Subcutaneous adipose tissue (tissue), 4 donors: ENCODE results near the gene NAB1. TPM values are rescaled to one million over a fixed set of nuclear protein-coding genes. Genes with fewer than 3 reads are reported as not detected.

Experiments
- total RNA-seq, 4 donors: library from RNA; depleted of rRNA; stranded (reverse); fragments of >200 nt; gene quantifications; one replicate each; pipeline ENCODE4 v1.1.0, GENCODE V29; 2016
- TF ChIP-seq, protein P1 (sequence below): fragments of 450-650 bp; IDR thresholded peaks from one replicate; pipeline ENCODE4 v1.5.1; 2016; ENCODE audit warnings: low read depth, mild to moderate bottlenecking, control low read depth, antibody characterized with exemption, moderate library complexity

Gene NAB1
- total RNA-seq, 4 donors from 2014 or later: 45.2 to 60.1 (median 56.3) TPM

GRCh38 chr2:190634381-190634780 is 14.5 kb upstream of the NAB1 start:
- TF ChIP-seq, protein P1, sequence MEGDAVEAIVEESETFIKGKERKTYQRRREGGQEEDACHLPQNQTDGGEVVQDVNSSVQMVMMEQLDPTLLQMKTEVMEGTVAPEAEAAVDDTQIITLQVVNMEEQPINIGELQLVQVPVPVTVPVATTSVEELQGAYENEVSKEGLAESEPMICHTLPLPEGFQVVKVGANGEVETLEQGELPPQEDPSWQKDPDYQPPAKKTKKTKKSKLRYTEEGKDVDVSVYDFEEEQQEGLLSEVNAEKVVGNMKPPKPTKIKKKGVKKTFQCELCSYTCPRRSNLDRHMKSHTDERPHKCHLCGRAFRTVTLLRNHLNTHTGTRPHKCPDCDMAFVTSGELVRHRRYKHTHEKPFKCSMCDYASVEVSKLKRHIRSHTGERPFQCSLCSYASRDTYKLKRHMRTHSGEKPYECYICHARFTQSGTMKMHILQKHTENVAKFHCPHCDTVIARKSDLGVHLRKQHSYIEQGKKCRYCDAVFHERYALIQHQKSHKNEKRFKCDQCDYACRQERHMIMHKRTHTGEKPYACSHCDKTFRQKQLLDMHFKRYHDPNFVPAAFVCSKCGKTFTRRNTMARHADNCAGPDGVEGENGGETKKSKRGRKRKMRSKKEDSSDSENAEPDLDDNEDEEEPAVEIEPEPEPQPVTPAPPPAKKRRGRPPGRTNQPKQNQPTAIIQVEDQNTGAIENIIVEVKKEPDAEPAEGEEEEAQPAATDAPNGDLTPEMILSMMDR: no peak

DNA sequence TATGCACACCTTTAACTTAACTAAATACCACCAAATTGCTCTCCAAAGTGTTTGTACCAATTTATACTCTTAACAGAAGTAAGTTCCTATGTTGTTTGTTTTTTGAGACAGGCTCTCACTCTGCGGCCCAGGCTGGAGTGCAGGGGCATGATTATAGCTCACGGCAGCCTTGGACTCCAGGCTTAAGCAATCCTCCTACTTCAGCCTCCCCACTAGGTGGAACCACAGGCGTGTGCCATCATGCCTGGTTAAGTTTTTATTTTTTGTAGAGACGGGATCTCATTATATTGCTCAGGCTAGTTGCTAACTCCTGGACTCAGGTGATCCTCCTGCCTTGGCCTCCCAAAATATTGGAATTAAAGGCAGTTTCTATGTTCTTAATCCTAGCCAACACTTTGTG is 13.1 kb upstream of the NAB1 start:
- TF ChIP-seq, protein P1: no peak

DNA sequence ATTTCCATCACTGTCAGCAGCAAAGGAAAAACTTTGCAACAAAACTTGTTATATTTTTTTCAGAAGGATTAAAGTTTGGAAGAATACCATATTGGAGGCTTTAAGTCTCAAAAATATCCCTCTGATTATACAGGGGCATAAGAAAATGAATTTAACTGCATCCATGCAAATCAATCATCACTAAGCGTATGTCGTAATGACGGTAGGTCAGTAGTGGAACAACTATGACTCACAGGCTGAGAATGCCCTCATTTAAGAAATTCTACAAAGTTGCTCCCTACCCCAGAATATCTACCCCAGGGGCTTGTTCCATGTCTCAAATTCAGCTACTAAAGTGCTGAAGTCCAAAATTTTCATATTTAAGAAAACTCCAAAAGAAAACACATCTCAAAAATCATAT is 12.5 kb upstream of the NAB1 start:
- TF ChIP-seq, protein P1: no peak

- TF ChIP-seq, protein P1: no peak
Observed at GRCh38 chr2:190637281-190637734, 11.6 kb upstream of the NAB1 start.

DNA sequence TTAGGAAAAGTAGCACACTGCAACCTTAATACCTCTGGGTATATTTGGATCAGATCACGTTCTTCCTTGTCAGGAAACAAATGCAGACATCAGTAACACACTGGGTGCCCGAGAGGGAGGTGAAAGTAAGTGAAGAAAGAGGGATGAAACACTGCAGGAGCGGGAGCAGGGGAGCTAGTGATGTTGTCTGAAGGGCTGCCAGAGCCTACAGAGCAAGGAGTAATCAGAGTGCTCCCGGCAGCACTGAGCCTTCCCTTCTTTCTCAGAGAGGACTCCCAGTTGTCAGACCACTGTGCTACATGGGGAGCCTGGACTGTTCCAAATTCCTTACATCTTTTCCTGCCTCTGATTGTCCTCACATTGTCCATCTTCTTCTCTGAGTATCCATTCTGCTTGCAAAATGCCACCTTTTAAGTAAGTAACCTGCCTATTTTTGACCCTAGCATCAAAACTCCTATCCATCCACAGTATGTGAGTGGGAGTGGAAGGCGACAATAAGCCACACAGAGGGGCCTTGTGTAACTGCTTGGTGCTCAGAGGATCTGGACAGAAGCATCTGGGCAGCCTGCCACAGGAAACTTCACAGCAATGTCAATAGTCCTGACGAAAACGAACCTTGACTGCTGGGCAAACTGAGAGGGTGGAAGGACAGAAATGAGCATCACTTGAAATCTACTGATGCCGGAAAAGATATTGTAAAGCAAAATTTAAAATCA is 10.8 kb upstream of the NAB1 start:
- TF ChIP-seq, protein P1: no peak

- TF ChIP-seq, protein P1: no peak
Observed at GRCh38 chr2:190640117-190640516, 8.8 kb upstream of the NAB1 start.

GRCh38 chr2:190641469-190641868 is 7.4 kb upstream of the NAB1 start:
- TF ChIP-seq, protein P1: no peak
